DMS53 treated with DMSO at 0.1 percent for 48 hours (cell line): Measurements from ENCODE around the gene THADA.

Experiments used
- DNase-seq: peaks from one replicate; lab custom pipeline; 2025; ENCODE audit not compliant: unreplicated experiment; lab: John Stamatoyannopoulos, UW

The THADA gene

GRCh38 chr2:43329637-43330036 is 266.2 kb downstream of the THADA start:
- DNase-seq, result no peak

GRCh38 chr2:43328832-43329231 is 267.0 kb downstream of the THADA start:
- DNase-seq, result no peak

- DNase-seq, result no peak
Measured at GRCh38 chr2:43328133-43328532, 267.7 kb downstream of the THADA start.

- no peak for DNase-seq
Measured at GRCh38 chr2:43327119-43327518, 268.7 kb downstream of the THADA start.

- no peak for DNase-seq
Measured at GRCh38 chr2:43326101-43326825, 269.6 kb downstream of the THADA start.

GRCh38 chr2:43325107-43325811 is 270.6 kb downstream of the THADA start:
- no peak for DNase-seq

GRCh38 chr2:43324259-43325106 is 271.4 kb downstream of the THADA start:
- no peak for DNase-seq

GRCh38 chr2:43323857-43324256 is 272.0 kb downstream of the THADA start:
- no peak for DNase-seq

- no peak for DNase-seq
Measured at GRCh38 chr2:43321446-43321845, 274.4 kb downstream of the THADA start.

GRCh38 chr2:43319541-43319940 is 276.3 kb downstream of the THADA start:
- no peak for DNase-seq

- DNase-seq, result no peak
Measured at GRCh38 chr2:43318791-43319190, 277.0 kb downstream of the THADA start.

GRCh38 chr2:43317680-43318079 is 278.2 kb downstream of the THADA start:
- no peak for DNase-seq

GRCh38 chr2:43317194-43317593 is 278.6 kb downstream of the THADA start:
- DNase-seq, result no peak

- DNase-seq, result no peak
Measured at GRCh38 chr2:43315482-43315881, 280.4 kb downstream of the THADA start.

GRCh38 chr2:43314299-43314927 is 281.4 kb downstream of the THADA start:
- peak; percentile 65 for DNase-seq

GRCh38 chr2:43313642-43314017 is 282.2 kb downstream of the THADA start:
- DNase-seq, result peak; percentile 65

GRCh38 chr2:43312755-43313641 is 282.8 kb downstream of the THADA start:
- DNase-seq, result peak; percentile 65

- no peak for DNase-seq
Measured at GRCh38 chr2:43311276-43311675, 284.6 kb downstream of the THADA start.

GRCh38 chr2:43309935-43310334 is 285.9 kb downstream of the THADA start:
- DNase-seq, result no peak

GRCh38 chr2:43307973-43308372 is 287.9 kb downstream of the THADA start:
- DNase-seq, result no peak
